GM13977 (cell line): Measurements from ENCODE around the gene MYH8.

Experiments used
- DNase-seq: peaks from one replicate; pipeline ENCODE4 v3.0.0; 2012; ENCODE audit warnings: low spot score
- CTCF ChIP-seq: IDR thresholded peaks from 2 replicates; pipeline ENCODE4 v1.5.1; 2012; ENCODE audit warnings: mild to moderate bottlenecking, control low read depth; ENCODE audit not compliant: insufficient read depth; ENCODE audit errors: extremely low read depth, missing control alignments
- in situ Hi-C: fragments of 300-500 bp; cut with MboI; formaldehyde crosslinking; loops from one replicate; pipeline ENCODE4 v1.12.0; 2022; ENCODE audit warnings: low sequenced_read_pairs, low pct_unique_long_range_greater_than_20kb, mixed read lengths, inconsistent platforms; ENCODE audit not compliant: unreplicated experiment

MYH8 gene

GRCh38 chr17:10447026-10447931, 25.5 kb upstream of the MYH8 start:
- in situ Hi-C loops, result no loop called here
- DNase-seq, result no peak
- no peak for TF ChIP-seq CTCF

- no peak for DNase-seq
- in situ Hi-C loops, result no loop called here
- TF ChIP-seq CTCF, result no peak
Observed at GRCh38 chr17:10439816-10440215, 18.1 kb upstream of the MYH8 start.

GRCh38 chr17:10435096-10435495, 13.3 kb upstream of the MYH8 start:
- TF ChIP-seq CTCF, result no peak
- no peak for DNase-seq
- in situ Hi-C loops, result no loop called here

GRCh38 chr17:10429421-10430045, 7.8 kb upstream of the MYH8 start:
- in situ Hi-C loops, result no loop called here
- TF ChIP-seq CTCF, result no peak
- DNase-seq, result no peak

GRCh38 chr17:10428781-10429180, 7.0 kb upstream of the MYH8 start:
- in situ Hi-C loops, result no loop called here
- no peak for DNase-seq
- no peak for TF ChIP-seq CTCF

- TF ChIP-seq CTCF, result no peak
- in situ Hi-C loops, result no loop called here
- no peak for DNase-seq
Observed at GRCh38 chr17:10421211-10421610, 539 bp downstream of the MYH8 start.
